GOT3 (cell line): Measurements from ENCODE around the gene SOCS6.
"Not testable (repeated sequence)": the region's sequence is repeated elsewhere in the genome, so short reads cannot be mapped to it uniquely, and the experiment has no call there.

Experiments
- DNase-seq: peaks from one replicate; lab custom pipeline; 2025; ENCODE audit warnings: mixed read lengths; lab: John Stamatoyannopoulos, UW

The SOCS6 gene

GRCh38 chr18:70288851-70289328 lies at the start of gene SOCS6:
TSS of gene SOCS6 (plus strand) at chr18:70289045. CDS start at chr18:70324669, 35,624 bp downstream.
- peak; percentile 36 for DNase-seq

GRCh38 chr18:70243131-70243929 lies 45.5 kb upstream of the SOCS6 start:
- no peak for DNase-seq

- no peak for DNase-seq
These were observed 42.8 kb upstream of the SOCS6 start for GRCh38 chr18:70246061-70246466.

- DNase-seq, result no peak
These were observed 39.7 kb upstream of the SOCS6 start for GRCh38 chr18:70249118-70249517.

GRCh38 chr18:70249861-70250260 lies 39.0 kb upstream of the SOCS6 start:
- not testable (repeated sequence) for DNase-seq

- no peak for DNase-seq
These were observed 38.1 kb upstream of the SOCS6 start for GRCh38 chr18:70250781-70251180.

GRCh38 chr18:70256184-70256583 lies 32.7 kb upstream of the SOCS6 start:
- DNase-seq, result no peak

- no peak for DNase-seq
These were observed 31.9 kb upstream of the SOCS6 start for GRCh38 chr18:70256994-70257393.

GRCh38 chr18:70258243-70258642 lies 30.6 kb upstream of the SOCS6 start:
- DNase-seq, result no peak

GRCh38 chr18:70260683-70261082 lies 28.2 kb upstream of the SOCS6 start:
- DNase-seq, result no peak

GRCh38 chr18:70261141-70261788 lies 27.6 kb upstream of the SOCS6 start:
- no peak for DNase-seq

- no peak for DNase-seq
These were observed 25.5 kb upstream of the SOCS6 start for GRCh38 chr18:70263336-70263735.

GRCh38 chr18:70271742-70272141 lies 17.1 kb upstream of the SOCS6 start:
- DNase-seq, result no peak

GRCh38 chr18:70273021-70273420 lies 15.8 kb upstream of the SOCS6 start:
- no peak for DNase-seq

- DNase-seq, result no peak
These were observed 12.2 kb upstream of the SOCS6 start for GRCh38 chr18:70276416-70277191.

GRCh38 chr18:70279470-70279869 lies 9.4 kb upstream of the SOCS6 start:
- DNase-seq, result no peak

GRCh38 chr18:70280007-70280925 lies 8.6 kb upstream of the SOCS6 start:
- no peak for DNase-seq

GRCh38 chr18:70284976-70285620 lies 3.7 kb upstream of the SOCS6 start:
- DNase-seq, result no peak

- no peak for DNase-seq
These were observed 1.1 kb upstream of the SOCS6 start for GRCh38 chr18:70287731-70288130.

- DNase-seq, result no peak
These were observed 534 bp upstream of the SOCS6 start for GRCh38 chr18:70288171-70288850.
